ENCODE measurements around the gene PCDH9.

The PCDH9 gene

GRCh38 chr13:66482836-66483235 is 747.3 kb downstream of the PCDH9 start:
- H3K4me3 ChIP-seq (ENCODE audit: low read depth, low read length, poor library complexity, severe bottlenecking): no peak overlapping the region
- peaks cover 3% of the 10 kb centered on the region; the same call in 1 of the 2 replicates for H3K9me3 ChIP-seq (ENCODE audit: low read length)
- no peaks in the 10 kb centered on the region for H3K27me3 ChIP-seq (ENCODE audit: insufficient read depth, low read length)
- no peaks in the 10 kb centered on the region for H3F3A ChIP-seq (ENCODE audit: insufficient read depth, low read length)
- no peaks in the 10 kb centered on the region for H4K20me1 ChIP-seq (ENCODE audit: insufficient read depth, low read length)
- no peaks in the 10 kb centered on the region for H3K9me2 ChIP-seq (ENCODE audit: low read depth, low read length)
- H3K27ac ChIP-seq (ENCODE audit: low read depth, low read length, poor library complexity, severe bottlenecking): no peak overlapping the region
- TF ChIP-seq EZH2 (IDR thresholded peaks at IDR 0.05; ENCODE audit: borderline replicate concordance, low read length) (no peak), CTCF (IDR thresholded peaks at IDR 0.05; ENCODE audit: low read length) (no peak)
- H2AFZ ChIP-seq (ENCODE audit: low read length): peak overlapping the region; percentile 6; the same call in 1 of the 2 replicates
- H3K9ac ChIP-seq (ENCODE audit: low read length): no peak overlapping the region
- H3K4me1 ChIP-seq (ENCODE audit: insufficient read depth, low read length, severe bottlenecking): peaks cover 6% of the 10 kb centered on the region
- H3K4me2 ChIP-seq (ENCODE audit: low read length): no peak overlapping the region
- no peaks in the 10 kb centered on the region for H3K79me2 ChIP-seq (ENCODE audit: insufficient read depth, low read length)
- H3K36me3 ChIP-seq (ENCODE audit: insufficient read depth, low read length): no peaks in the 10 kb centered on the region

- H2AFZ ChIP-seq (ENCODE audit: low read length): peak overlapping the region; percentile 52
- no peaks in the 10 kb centered on the region for H3K36me3 ChIP-seq (ENCODE audit: insufficient read depth, low read length)
- no peak for TF ChIP-seq CTCF (IDR thresholded peaks at IDR 0.05; ENCODE audit: low read length)
- no peak for TF ChIP-seq EZH2 (IDR thresholded peaks at IDR 0.05; ENCODE audit: borderline replicate concordance, low read length)
- H3K79me2 ChIP-seq (ENCODE audit: insufficient read depth, low read length): no peaks in the 10 kb centered on the region
- no peaks in the 10 kb centered on the region for H3K27me3 ChIP-seq (ENCODE audit: insufficient read depth, low read length)
- H3K9me2 ChIP-seq (ENCODE audit: low read depth, low read length): no peaks in the 10 kb centered on the region
- no peak overlapping the region for H3K9ac ChIP-seq (ENCODE audit: low read length)
- no peak overlapping the region for H3K4me2 ChIP-seq (ENCODE audit: low read length)
- no peak overlapping the region for H3K4me3 ChIP-seq (ENCODE audit: low read depth, low read length, poor library complexity, severe bottlenecking)
- H3K9me3 ChIP-seq (ENCODE audit: low read length): peaks cover 3% of the 10 kb centered on the region; the same call in 1 of the 2 replicates
- H3K4me1 ChIP-seq (ENCODE audit: insufficient read depth, low read length, severe bottlenecking): peaks cover 11% of the 10 kb centered on the region
- no peaks in the 10 kb centered on the region for H3F3A ChIP-seq (ENCODE audit: insufficient read depth, low read length)
- no peaks in the 10 kb centered on the region for H4K20me1 ChIP-seq (ENCODE audit: insufficient read depth, low read length)
- no peak overlapping the region for H3K27ac ChIP-seq (ENCODE audit: low read depth, low read length, poor library complexity, severe bottlenecking)
Observed at GRCh38 chr13:66477816-66478215, 752.3 kb downstream of the PCDH9 start.

GRCh38 chr13:66475061-66475460 is 755.1 kb downstream of the PCDH9 start:
- Histone ChIP-seq H3K4me2 (ENCODE audit: low read length) (no peak overlapping the region), H4K20me1 (ENCODE audit: insufficient read depth, low read length) (no peaks in the 10 kb centered on the region)
- TF ChIP-seq CTCF (IDR thresholded peaks at IDR 0.05; ENCODE audit: low read length) (no peak), EZH2 (IDR thresholded peaks at IDR 0.05; ENCODE audit: borderline replicate concordance, low read length) (no peak)

More at GRCh38 chr13:66475061-66475460, 755.1 kb downstream of the PCDH9 start:
- Histone ChIP-seq H3K9me2 (ENCODE audit: low read depth, low read length) (no peaks in the 10 kb centered on the region), H3K9me3 (ENCODE audit: low read length) (peaks cover 3% of the 10 kb centered on the region; the same call in 1 of the 2 replicates), H3K79me2 (ENCODE audit: insufficient read depth, low read length) (no peaks in the 10 kb centered on the region), H3K4me1 (ENCODE audit: insufficient read depth, low read length, severe bottlenecking) (peaks cover 14% of the 10 kb centered on the region), H2AFZ (ENCODE audit: low read length) (peak overlapping the region; percentile 95), H3K27ac (ENCODE audit: low read depth, low read length, poor library complexity, severe bottlenecking) (no peak overlapping the region), H3K9ac (ENCODE audit: low read length) (no peak overlapping the region), H3K27me3 (ENCODE audit: insufficient read depth, low read length) (no peaks in the 10 kb centered on the region), H3K4me3 (ENCODE audit: low read depth, low read length, poor library complexity, severe bottlenecking) (no peak overlapping the region), H3F3A (ENCODE audit: insufficient read depth, low read length) (no peaks in the 10 kb centered on the region), H3K36me3 (ENCODE audit: insufficient read depth, low read length) (no peaks in the 10 kb centered on the region)

Measured in OCI-LY1 (cell line).